CD14-positive monocyte (primary cell): ENCODE data around the gene PCDH15. TPM values are rescaled to one million over a fixed set of nuclear protein-coding genes. Genes with fewer than 3 reads are reported as not detected.

Experiments used
- DNase-seq, 3 donors: peaks; one replicate each; pipeline ENCODE4 v3.0.0-alpha.2; 2011 to 2022
- H2AFZ ChIP-seq: 2 replicates; pipeline ENCODE4 v1.6.0; 2012; ENCODE audit warnings: mild to moderate bottlenecking, low read depth, low read length, inconsistent platforms; ENCODE audit not compliant: insufficient read depth, poor library complexity, severe bottlenecking
- H3K27ac ChIP-seq, 2 donors: 1 replicate in 1 of 2; 2 replicates in 1 of 2; pipeline ENCODE4 v1.5.1; 2012 to 2013; ENCODE audit warnings: low read length in 2 of 2, control low read depth in 1 of 2, inconsistent platforms in 1 of 2, low read depth in 1 of 2, mild to moderate bottlenecking in 1 of 2
- H3K27me3 ChIP-seq, 2 donors: one replicate each; pipeline versions ENCODE4 v1.6.0 to v1.6.1; 2011 to 2013; ENCODE audit warnings: low read length in 2 of 2; ENCODE audit not compliant: control insufficient read depth in 2 of 2, insufficient read depth in 2 of 2
- H3K36me3 ChIP-seq, 2 donors: replicated peaks in 1 of 2; 1 replicate in 1 of 2; 2 replicates in 1 of 2; pipeline versions ENCODE4 v1.5.1 to v1.6.1; 2012 to 2013; ENCODE audit warnings: low read length in 2 of 2, control low read depth in 1 of 2, inconsistent platforms in 1 of 2, mild to moderate bottlenecking in 1 of 2; ENCODE audit not compliant: insufficient read depth in 2 of 2, control insufficient read depth in 1 of 2
- H3K4me1 ChIP-seq, 2 donors: 1 replicate in 1 of 2; 2 replicates in 1 of 2; pipeline versions ENCODE4 v1.5.1 to v1.6.1; 2012 to 2013; ENCODE audit warnings: low read length in 2 of 2, control low read depth in 1 of 2, inconsistent platforms in 1 of 2, mild to moderate bottlenecking in 1 of 2, moderate library complexity in 1 of 2; ENCODE audit not compliant: insufficient read depth in 2 of 2, control insufficient read depth in 1 of 2
- H3K4me2 ChIP-seq: replicated peaks from 2 replicates; pipeline ENCODE3; 2012; ENCODE audit warnings: low read length, moderate library complexity, mild to moderate bottlenecking; ENCODE audit not compliant: poor library complexity, severe bottlenecking; ENCODE audit errors: extremely low read depth
- H3K4me3 ChIP-seq, 3 experiments: fragments of 200-600 bp in 1 of 3; sonication (generic) in 1 of 3; replicated peaks in 1 of 3; 1 replicate in 2 of 3; 2 replicates in 1 of 3; pipeline ENCODE4 v1.5.1; 2011 to 2013; ENCODE audit warnings: low read length in 3 of 3, mild to moderate bottlenecking in 3 of 3, control low read depth in 2 of 3, low read depth in 2 of 3, inconsistent platforms in 1 of 3, moderate library complexity in 1 of 3
- H3K79me2 ChIP-seq: 2 replicates; pipeline ENCODE4 v1.6.0; 2012; ENCODE audit warnings: mild to moderate bottlenecking, control low read depth, inconsistent platforms, low read length, moderate library complexity; ENCODE audit not compliant: insufficient read depth
- H3K9ac ChIP-seq: 2 replicates; pipeline ENCODE4 v1.6.0; 2017; ENCODE audit warnings: low read length, mild to moderate bottlenecking; ENCODE audit not compliant: insufficient read depth, poor library complexity, severe bottlenecking
- H3K9me3 ChIP-seq, 2 donors: replicated peaks in 1 of 2; 1 replicate in 1 of 2; 2 replicates in 1 of 2; pipeline versions ENCODE4 v1.5.1 to v1.6.1; 2012 to 2013; ENCODE audit warnings: low read length in 2 of 2, control low read depth in 1 of 2; ENCODE audit not compliant: control insufficient read depth in 1 of 2, insufficient read depth in 1 of 2
- H4K20me1 ChIP-seq: 2 replicates; pipeline ENCODE4 v1.6.0; 2012; ENCODE audit warnings: mild to moderate bottlenecking, low read length, control low read depth, moderate library complexity; ENCODE audit not compliant: insufficient read depth
- H3K27ac Mint-ChIP-seq, 7 donors: one replicate each; pipeline ENCODE4 v1.8.0; 2020; ENCODE audit warnings: mild to moderate bottlenecking in 7 of 7, mixed read lengths in 7 of 7, moderate library complexity in 6 of 7, inconsistent platforms in 2 of 7
- H3K27me3 Mint-ChIP-seq, 3 donors: one replicate each; pipeline ENCODE4 v1.8.0; 2021 to 2022; ENCODE audit warnings: low read depth in 3 of 3, mild to moderate bottlenecking in 3 of 3, mixed read lengths in 3 of 3, moderate library complexity in 3 of 3, inconsistent platforms in 1 of 3
- H3K36me3 Mint-ChIP-seq, 2 donors: one replicate each; pipeline ENCODE4 v1.8.0; 2020; ENCODE audit warnings: mixed read lengths in 2 of 2, inconsistent platforms in 1 of 2, mild to moderate bottlenecking in 1 of 2
- H3K4me1 Mint-ChIP-seq: one replicate; pipeline ENCODE4 v1.8.0; 2020; ENCODE audit warnings: mild to moderate bottlenecking, mixed read lengths
- H3K4me3 Mint-ChIP-seq, 2 donors: one replicate each; pipeline ENCODE4 v1.8.0; 2020; ENCODE audit warnings: mild to moderate bottlenecking in 2 of 2, mixed read lengths in 2 of 2, moderate library complexity in 1 of 2
- H3K9me3 Mint-ChIP-seq, 7 donors: one replicate each; pipeline ENCODE4 v1.8.0; 2020 to 2022; ENCODE audit warnings: mixed read lengths in 7 of 7, mild to moderate bottlenecking in 6 of 7, moderate library complexity in 6 of 7, inconsistent platforms in 2 of 7
- WGBS: methylation state at CpG from one replicate; pipeline ENCODE4 v1.1.5; 2013; ENCODE audit warnings: missing lambda C conversion rate; ENCODE audit not compliant: insufficient coverage; 5-methylcytosine and 5-hydroxymethylcytosine counted together
- intact Hi-C, 2 donors: fragments of 100-400 bp; cut with micrococcal nuclease; formaldehyde crosslinking; loops; one replicate each; pipeline versions ENCODE4 v1.15.0 to v1.15.1; 2023
- polyA plus RNA-seq, 3 donors: library from polyadenylated mRNA; depleted of rRNA in 1 of 3; unstranded in 2 of 3; stranded (reverse) in 1 of 3; fragments of 300-500 nt in 2 of 3; fragments of >200 nt in 1 of 3; fragmentation: Illumina TruSeq in 2 of 3; gene quantifications; 1 replicate in 2 of 3; 2 replicates in 1 of 3; pipeline ENCODE4 v1.2.3, GENCODE V29; 2012 to 2021
- TF ChIP-seq, protein P1 (sequence below): fragments of 200-600 bp; IDR thresholded peaks from one replicate; pipeline ENCODE4 v1.8.0; 2022; ENCODE audit warnings: antibody characterized with exemption, mild to moderate bottlenecking

Gene PCDH15
- polyA plus RNA-seq, 3 donors: not detected

- H3K27ac ChIP-seq: no peak overlapping the region
- TF ChIP-seq, protein P1, sequence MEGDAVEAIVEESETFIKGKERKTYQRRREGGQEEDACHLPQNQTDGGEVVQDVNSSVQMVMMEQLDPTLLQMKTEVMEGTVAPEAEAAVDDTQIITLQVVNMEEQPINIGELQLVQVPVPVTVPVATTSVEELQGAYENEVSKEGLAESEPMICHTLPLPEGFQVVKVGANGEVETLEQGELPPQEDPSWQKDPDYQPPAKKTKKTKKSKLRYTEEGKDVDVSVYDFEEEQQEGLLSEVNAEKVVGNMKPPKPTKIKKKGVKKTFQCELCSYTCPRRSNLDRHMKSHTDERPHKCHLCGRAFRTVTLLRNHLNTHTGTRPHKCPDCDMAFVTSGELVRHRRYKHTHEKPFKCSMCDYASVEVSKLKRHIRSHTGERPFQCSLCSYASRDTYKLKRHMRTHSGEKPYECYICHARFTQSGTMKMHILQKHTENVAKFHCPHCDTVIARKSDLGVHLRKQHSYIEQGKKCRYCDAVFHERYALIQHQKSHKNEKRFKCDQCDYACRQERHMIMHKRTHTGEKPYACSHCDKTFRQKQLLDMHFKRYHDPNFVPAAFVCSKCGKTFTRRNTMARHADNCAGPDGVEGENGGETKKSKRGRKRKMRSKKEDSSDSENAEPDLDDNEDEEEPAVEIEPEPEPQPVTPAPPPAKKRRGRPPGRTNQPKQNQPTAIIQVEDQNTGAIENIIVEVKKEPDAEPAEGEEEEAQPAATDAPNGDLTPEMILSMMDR: no peak
- Mint-ChIP-seq H3K27ac (no peak overlapping the region), H3K4me1 (no peaks in the 10 kb centered on the region), H3K9me3 (peaks cover 0 to 3% (median 0%) of the 10 kb centered on the region in 7 donors), H3K27me3 (peaks cover 0 to 2% (median 0%) of the 10 kb centered on the region in 3 donors), H3K4me3 (no peak overlapping the region), H3K36me3 (no peaks in the 10 kb centered on the region)
- H3K9ac ChIP-seq: no peak overlapping the region
- no peak for DNase-seq
- H3K9me3 ChIP-seq: no peaks in the 10 kb centered on the region
- 94% methylated on average over 4 of the region's 5 CpGs for WGBS
- intact Hi-C loops: no loop called here
- no peaks in the 10 kb centered on the region for H3K36me3 ChIP-seq
- H2AFZ ChIP-seq: no peak overlapping the region
- H3K4me3 ChIP-seq: no peak overlapping the region
- no peaks in the 10 kb centered on the region for H3K4me1 ChIP-seq
- no peak overlapping the region for H3K4me2 ChIP-seq
- no peaks in the 10 kb centered on the region for H4K20me1 ChIP-seq
- no peaks in the 10 kb centered on the region for H3K79me2 ChIP-seq
- no peaks in the 10 kb centered on the region for H3K27me3 ChIP-seq
These were observed 901.4 kb downstream of the PCDH15 start for GRCh38 chr10:53899463-53900160.

- H3K27ac Mint-ChIP-seq: no peak overlapping the region
- Histone ChIP-seq H4K20me1 (no peaks in the 10 kb centered on the region), H3K27me3 (no peaks in the 10 kb centered on the region), H3K4me2 (no peak overlapping the region), H3K27ac (no peak overlapping the region), H2AFZ (no peak overlapping the region), H3K4me3 (no peak overlapping the region), H3K4me1 (no peaks in the 10 kb centered on the region), H3K79me2 (no peaks in the 10 kb centered on the region), H3K9ac (no peak overlapping the region), H3K36me3 (no peaks in the 10 kb centered on the region), H3K9me3 (no peaks in the 10 kb centered on the region)
- H3K27me3 Mint-ChIP-seq: peaks cover 0 to 2% (median 0%) of the 10 kb centered on the region in 3 donors
- H3K4me1 Mint-ChIP-seq: no peaks in the 10 kb centered on the region
- no peak overlapping the region for H3K4me3 Mint-ChIP-seq
- H3K9me3 Mint-ChIP-seq: peaks cover 0 to 3% (median 0%) of the 10 kb centered on the region in 7 donors
- 78% methylated on average over 1 of the region's 1 CpG for WGBS
- intact Hi-C loops: no loop called here
- TF ChIP-seq, protein P1: no peak
- H3K36me3 Mint-ChIP-seq: no peaks in the 10 kb centered on the region
- DNase-seq: no peak
These were observed 902.5 kb downstream of the PCDH15 start for GRCh38 chr10:53898532-53898931.
